HepG2 (cell line): ENCODE results near the gene RNU6-8. TPM values are rescaled to one million over a fixed set of nuclear protein-coding genes. Genes with fewer than 3 reads are reported as not detected.

Experiments
- AKAP8 ChIP-seq: sonication (generic); formaldehyde crosslinking; IDR thresholded peaks from 2 replicates; pipeline ENCODE4 v1.5.1; 2020; ENCODE audit warnings: mild to moderate bottlenecking, missing genetic modification reagents
- EEA1 ChIP-seq: sonication (generic); formaldehyde crosslinking; IDR thresholded peaks from 2 replicates; pipeline ENCODE4 v1.5.1; 2020; ENCODE audit warnings: mild to moderate bottlenecking, missing genetic modification reagents, borderline replicate concordance
- HDAC6 ChIP-seq: fragments of 200-600 bp; sonication (generic); IDR thresholded peaks from 2 replicates; pipeline ENCODE4 v1.7.0; 2017; ENCODE audit warnings: mild to moderate bottlenecking, antibody characterized with exemption, low read length, low read depth
- HMG20A ChIP-seq: IDR thresholded peaks from 2 replicates; pipeline ENCODE4 v1.6.1; 2016; ENCODE audit warnings: borderline replicate concordance
- HOXA5 ChIP-seq: sonication (generic); formaldehyde crosslinking; IDR thresholded peaks from 2 replicates; pipeline ENCODE4 v1.4.0; 2020; ENCODE audit warnings: missing genetic modification reagents
- MTF2 ChIP-seq: sonication (generic); formaldehyde crosslinking; IDR thresholded peaks from 2 replicates; pipeline ENCODE4 v1.5.0; 2020; ENCODE audit warnings: missing genetic modification reagents, borderline replicate concordance
- ZNF3 ChIP-seq: IDR thresholded peaks from 2 replicates; pipeline ENCODE4 v1.7.0; 2017; ENCODE audit warnings: inconsistent platforms
- ZNF354B ChIP-seq: sonication (generic); formaldehyde crosslinking; IDR thresholded peaks from 2 replicates; pipeline ENCODE4 v1.8.0; 2022; ENCODE audit warnings: mild to moderate bottlenecking, missing genetic modification reagents
- ZNF570 ChIP-seq: sonication (generic); formaldehyde crosslinking; IDR thresholded peaks from 2 replicates; pipeline ENCODE4 v1.4.0; 2020; ENCODE audit warnings: mild to moderate bottlenecking, missing genetic modification reagents, borderline replicate concordance
- polyA plus RNA-seq, 8 experiments: library from polyadenylated mRNA; depleted of rRNA in 3 of 8; stranded (reverse) in 7 of 8; unstranded in 1 of 8; fragments of >200 nt; fragmentation: Illumina TruSeq in 4 of 8; extraction: Trizol in 4 of 8; gene quantifications; 2 replicates each; pipeline versions ENCODE4 v1.2.1 to v1.2.3, GENCODE V29; 2011 to 2016; ENCODE audit warnings: low read depth in 4 of 8, missing spikeins in 1 of 8, mixed read lengths in 1 of 8; ENCODE audit not compliant: insufficient read depth in 1 of 8
- total RNA-seq, 5 experiments: library from RNA; depleted of rRNA; stranded (reverse); fragments of >200 nt; fragmentation: Illumina TruSeq; extraction: Trizol; gene quantifications; 2 replicates each; pipeline ENCODE4 v1.2.3, GENCODE V29; 2016; ENCODE audit warnings: low read depth in 1 of 5
- TF ChIP-seq, protein P1 (sequence below): fragments of 450-650 bp; IDR thresholded peaks from 2 replicates; pipeline ENCODE4 v1.6.1; 2017; ENCODE audit warnings: mild to moderate bottlenecking
- TF ChIP-seq, protein P2 (sequence below): sonication (generic); formaldehyde crosslinking; IDR thresholded peaks from 2 replicates; pipeline ENCODE4 v1.8.1; 2023; ENCODE audit warnings: missing genetic modification reagents, mild to moderate bottlenecking, borderline replicate concordance
- TF ChIP-seq, protein P3 (sequence below): sonication (generic); formaldehyde crosslinking; IDR thresholded peaks from 2 replicates; pipeline ENCODE4 v1.4.0; 2020; ENCODE audit warnings: low read depth, mild to moderate bottlenecking, missing genetic modification reagents
- TF ChIP-seq, protein P4 (sequence below): sonication (generic); formaldehyde crosslinking; IDR thresholded peaks from 2 replicates; pipeline ENCODE4 v1.4.0; 2020; ENCODE audit warnings: mild to moderate bottlenecking, missing genetic modification reagents, borderline replicate concordance
- TF ChIP-seq, protein P5 (sequence below): sonication (generic); formaldehyde crosslinking; IDR thresholded peaks from 2 replicates; pipeline ENCODE4 v1.5.0; 2020; ENCODE audit warnings: mild to moderate bottlenecking, missing genetic modification reagents, borderline replicate concordance

RNU6-8 gene
- total and polyA plus RNA-seq, 2 of the 13 experiments (the other 11 are each of a cell fraction or from before 2014, with no cell fraction given), result under 0.01 TPM; not detected in 1

DNA sequence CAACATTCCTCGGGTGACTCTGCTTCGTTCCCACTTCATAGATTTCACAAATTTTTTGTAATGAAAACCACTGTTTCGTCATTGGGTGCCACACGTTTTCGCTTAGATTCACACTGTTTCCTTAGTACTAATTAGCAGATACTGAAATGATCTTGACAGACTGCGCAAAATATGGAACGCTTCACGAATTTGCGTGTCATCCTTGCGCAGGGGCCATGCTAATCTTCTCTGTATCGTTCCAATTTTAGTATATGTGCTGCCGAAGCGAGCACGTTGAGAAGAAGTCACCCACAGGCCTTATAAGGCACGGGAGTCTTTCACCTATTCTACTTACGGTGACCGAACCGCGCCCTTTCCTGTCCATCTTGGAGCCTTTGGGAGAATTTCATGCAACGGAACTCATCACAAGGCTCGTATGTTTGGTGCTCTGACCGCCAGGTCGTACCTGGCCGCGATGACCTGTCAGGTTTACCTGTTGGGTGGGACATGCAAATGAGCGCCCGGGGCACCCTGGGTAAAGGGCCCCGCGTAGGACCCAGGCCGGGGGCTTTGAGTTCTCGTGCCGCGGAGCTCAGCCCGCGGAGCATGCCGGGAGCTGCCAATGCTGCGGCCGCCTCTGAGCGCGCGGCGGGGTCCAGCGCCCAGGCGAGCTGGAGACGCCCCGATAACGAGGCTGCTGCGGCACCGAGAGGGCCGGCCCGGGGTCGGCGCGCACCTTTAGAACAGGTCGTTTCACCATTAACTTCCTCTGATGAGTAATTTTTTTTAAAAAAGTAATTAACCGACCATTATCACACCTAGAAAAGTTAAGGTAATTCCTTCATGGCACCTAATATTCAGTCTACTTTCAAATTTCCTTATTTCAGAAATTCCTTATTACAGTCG lies at the start of gene RNU6-8 (continued):
- TF ChIP-seq, protein P1, sequence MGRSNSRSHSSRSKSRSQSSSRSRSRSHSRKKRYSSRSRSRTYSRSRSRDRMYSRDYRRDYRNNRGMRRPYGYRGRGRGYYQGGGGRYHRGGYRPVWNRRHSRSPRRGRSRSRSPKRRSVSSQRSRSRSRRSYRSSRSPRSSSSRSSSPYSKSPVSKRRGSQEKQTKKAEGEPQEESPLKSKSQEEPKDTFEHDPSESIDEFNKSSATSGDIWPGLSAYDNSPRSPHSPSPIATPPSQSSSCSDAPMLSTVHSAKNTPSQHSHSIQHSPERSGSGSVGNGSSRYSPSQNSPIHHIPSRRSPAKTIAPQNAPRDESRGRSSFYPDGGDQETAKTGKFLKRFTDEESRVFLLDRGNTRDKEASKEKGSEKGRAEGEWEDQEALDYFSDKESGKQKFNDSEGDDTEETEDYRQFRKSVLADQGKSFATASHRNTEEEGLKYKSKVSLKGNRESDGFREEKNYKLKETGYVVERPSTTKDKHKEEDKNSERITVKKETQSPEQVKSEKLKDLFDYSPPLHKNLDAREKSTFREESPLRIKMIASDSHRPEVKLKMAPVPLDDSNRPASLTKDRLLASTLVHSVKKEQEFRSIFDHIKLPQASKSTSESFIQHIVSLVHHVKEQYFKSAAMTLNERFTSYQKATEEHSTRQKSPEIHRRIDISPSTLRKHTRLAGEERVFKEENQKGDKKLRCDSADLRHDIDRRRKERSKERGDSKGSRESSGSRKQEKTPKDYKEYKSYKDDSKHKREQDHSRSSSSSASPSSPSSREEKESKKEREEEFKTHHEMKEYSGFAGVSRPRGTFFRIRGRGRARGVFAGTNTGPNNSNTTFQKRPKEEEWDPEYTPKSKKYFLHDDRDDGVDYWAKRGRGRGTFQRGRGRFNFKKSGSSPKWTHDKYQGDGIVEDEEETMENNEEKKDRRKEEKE, result no peak
- TF ChIP-seq, protein P2, sequence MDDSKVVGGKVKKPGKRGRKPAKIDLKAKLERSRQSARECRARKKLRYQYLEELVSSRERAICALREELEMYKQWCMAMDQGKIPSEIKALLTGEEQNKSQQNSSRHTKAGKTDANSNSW (CRISPR knock-in tag), result peak; percentile 76; the same call in 1 of the 2 replicates
- TF ChIP-seq HMG20A (no peak; the same call in 1 of the 2 replicates), HOXA5 (CRISPR knock-in tag) (peak; percentile 99), EEA1 (peak; percentile 95; the same call in 1 of the 2 replicates), ZNF570 (CRISPR knock-in tag) (no peak), ZNF354B (peak; percentile 96), HDAC6 (no peak), ZNF3 (CRISPR knock-in tag) (no peak; the same call in 1 of the 2 replicates), MTF2 (peak; percentile 41; the same call in 1 of the 2 replicates), AKAP8 (peak; percentile 77; the same call in 1 of the 2 replicates)
- TF ChIP-seq, protein P3, sequence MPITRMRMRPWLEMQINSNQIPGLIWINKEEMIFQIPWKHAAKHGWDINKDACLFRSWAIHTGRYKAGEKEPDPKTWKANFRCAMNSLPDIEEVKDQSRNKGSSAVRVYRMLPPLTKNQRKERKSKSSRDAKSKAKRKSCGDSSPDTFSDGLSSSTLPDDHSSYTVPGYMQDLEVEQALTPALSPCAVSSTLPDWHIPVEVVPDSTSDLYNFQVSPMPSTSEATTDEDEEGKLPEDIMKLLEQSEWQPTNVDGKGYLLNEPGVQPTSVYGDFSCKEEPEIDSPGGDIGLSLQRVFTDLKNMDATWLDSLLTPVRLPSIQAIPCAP (CRISPR knock-in tag), result no peak
- TF ChIP-seq, protein P4, sequence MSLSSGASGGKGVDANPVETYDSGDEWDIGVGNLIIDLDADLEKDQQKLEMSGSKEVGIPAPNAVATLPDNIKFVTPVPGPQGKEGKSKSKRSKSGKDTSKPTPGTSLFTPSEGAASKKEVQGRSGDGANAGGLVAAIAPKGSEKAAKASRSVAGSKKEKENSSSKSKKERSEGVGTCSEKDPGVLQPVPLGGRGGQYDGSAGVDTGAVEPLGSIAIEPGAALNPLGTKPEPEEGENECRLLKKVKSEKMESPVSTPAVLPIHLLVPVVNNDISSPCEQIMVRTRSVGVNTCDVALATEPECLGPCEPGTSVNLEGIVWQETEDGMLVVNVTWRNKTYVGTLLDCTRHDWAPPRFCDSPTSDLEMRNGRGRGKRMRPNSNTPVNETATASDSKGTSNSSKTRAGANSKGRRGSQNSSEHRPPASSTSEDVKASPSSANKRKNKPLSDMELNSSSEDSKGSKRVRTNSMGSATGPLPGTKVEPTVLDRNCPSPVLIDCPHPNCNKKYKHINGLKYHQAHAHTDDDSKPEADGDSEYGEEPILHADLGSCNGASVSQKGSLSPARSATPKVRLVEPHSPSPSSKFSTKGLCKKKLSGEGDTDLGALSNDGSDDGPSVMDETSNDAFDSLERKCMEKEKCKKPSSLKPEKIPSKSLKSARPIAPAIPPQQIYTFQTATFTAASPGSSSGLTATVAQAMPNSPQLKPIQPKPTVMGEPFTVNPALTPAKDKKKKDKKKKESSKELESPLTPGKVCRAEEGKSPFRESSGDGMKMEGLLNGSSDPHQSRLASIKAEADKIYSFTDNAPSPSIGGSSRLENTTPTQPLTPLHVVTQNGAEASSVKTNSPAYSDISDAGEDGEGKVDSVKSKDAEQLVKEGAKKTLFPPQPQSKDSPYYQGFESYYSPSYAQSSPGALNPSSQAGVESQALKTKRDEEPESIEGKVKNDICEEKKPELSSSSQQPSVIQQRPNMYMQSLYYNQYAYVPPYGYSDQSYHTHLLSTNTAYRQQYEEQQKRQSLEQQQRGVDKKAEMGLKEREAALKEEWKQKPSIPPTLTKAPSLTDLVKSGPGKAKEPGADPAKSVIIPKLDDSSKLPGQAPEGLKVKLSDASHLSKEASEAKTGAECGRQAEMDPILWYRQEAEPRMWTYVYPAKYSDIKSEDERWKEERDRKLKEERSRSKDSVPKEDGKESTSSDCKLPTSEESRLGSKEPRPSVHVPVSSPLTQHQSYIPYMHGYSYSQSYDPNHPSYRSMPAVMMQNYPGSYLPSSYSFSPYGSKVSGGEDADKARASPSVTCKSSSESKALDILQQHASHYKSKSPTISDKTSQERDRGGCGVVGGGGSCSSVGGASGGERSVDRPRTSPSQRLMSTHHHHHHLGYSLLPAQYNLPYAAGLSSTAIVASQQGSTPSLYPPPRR (CRISPR knock-in tag), result 0 out of 2 replicates have a peak, but pooled peaks have one; percentile 74
- TF ChIP-seq, protein P5, sequence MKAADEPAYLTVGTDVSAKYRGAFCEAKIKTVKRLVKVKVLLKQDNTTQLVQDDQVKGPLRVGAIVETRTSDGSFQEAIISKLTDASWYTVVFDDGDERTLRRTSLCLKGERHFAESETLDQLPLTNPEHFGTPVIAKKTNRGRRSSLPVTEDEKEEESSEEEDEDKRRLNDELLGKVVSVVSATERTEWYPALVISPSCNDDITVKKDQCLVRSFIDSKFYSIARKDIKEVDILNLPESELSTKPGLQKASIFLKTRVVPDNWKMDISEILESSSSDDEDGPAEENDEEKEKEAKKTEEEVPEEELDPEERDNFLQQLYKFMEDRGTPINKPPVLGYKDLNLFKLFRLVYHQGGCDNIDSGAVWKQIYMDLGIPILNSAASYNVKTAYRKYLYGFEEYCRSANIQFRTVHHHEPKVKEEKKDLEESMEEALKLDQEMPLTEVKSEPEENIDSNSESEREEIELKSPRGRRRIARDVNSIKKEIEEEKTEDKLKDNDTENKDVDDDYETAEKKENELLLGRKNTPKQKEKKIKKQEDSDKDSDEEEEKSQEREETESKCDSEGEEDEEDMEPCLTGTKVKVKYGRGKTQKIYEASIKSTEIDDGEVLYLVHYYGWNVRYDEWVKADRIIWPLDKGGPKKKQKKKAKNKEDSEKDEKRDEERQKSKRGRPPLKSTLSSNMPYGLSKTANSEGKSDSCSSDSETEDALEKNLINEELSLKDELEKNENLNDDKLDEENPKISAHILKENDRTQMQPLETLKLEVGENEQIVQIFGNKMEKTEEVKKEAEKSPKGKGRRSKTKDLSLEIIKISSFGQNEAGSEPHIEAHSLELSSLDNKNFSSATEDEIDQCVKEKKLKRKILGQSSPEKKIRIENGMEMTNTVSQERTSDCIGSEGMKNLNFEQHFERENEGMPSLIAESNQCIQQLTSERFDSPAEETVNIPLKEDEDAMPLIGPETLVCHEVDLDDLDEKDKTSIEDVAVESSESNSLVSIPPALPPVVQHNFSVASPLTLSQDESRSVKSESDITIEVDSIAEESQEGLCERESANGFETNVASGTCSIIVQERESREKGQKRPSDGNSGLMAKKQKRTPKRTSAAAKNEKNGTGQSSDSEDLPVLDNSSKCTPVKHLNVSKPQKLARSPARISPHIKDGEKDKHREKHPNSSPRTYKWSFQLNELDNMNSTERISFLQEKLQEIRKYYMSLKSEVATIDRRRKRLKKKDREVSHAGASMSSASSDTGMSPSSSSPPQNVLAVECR (CRISPR knock-in tag), result peak; percentile 90
